K562 (cell line): ENCODE measurements around the gene APLF. TPM values are rescaled to one million over a fixed set of nuclear protein-coding genes. Genes with fewer than 3 reads are reported as not detected.

Experiments used
- ATAC-seq: fragments of 200-7000 bp; cut with Tn5 transposase; 3 replicates; pipeline ENCODE4 v1.9.1; 2020; ENCODE audit warnings: moderate library complexity
- BruUV-seq: library from RNA; stranded (reverse); fragments of 400-500 nt; replicated peaks from 2 replicates; lab custom pipeline; 2021; lab: Mats Ljungman, UMichigan
- CTCF ChIA-PET: fragments of 300-600 bp; formaldehyde crosslinking; extraction: SDS; loops from one replicate; lab custom pipeline; 2021; ENCODE audit warnings: low intra/inter-chr PET ratio; lab: Yijun Ruan, JAX
- POLR2A ChIA-PET: fragments of 300-600, 350-650 bp; sonication (Branson Sonifier 250); formaldehyde crosslinking; extraction: SDS; loops from one replicate; lab custom pipeline; 2021; ENCODE audit warnings: antibody characterized with exemption, inconsistent platforms; lab: Yijun Ruan, JAX
- DNase-seq, 4 experiments: peaks; one replicate each; pipeline versions ENCODE4 v3.0.0 to v3.0.0-alpha.2; 2011 to 2018; ENCODE audit warnings: low spot score in 3 of 4, mixed read lengths in 3 of 4; ENCODE audit errors: extremely low read depth in 1 of 4
- FAIRE-seq: peaks from 2 replicates; lab custom pipeline; 2011; peaks lifted over from hg19 to GRCh38; lab: Jason Lieb, UNC
- H2AFZ ChIP-seq: 2 replicates; pipeline ENCODE4 v1.6.0; 2011; ENCODE audit warnings: low read depth, low read length, control low read depth, inconsistent platforms
- H3K27ac ChIP-seq: fragments of 200-600 bp; 3 replicates; pipeline ENCODE4 v1.8.0; 2011; ENCODE audit warnings: low read depth, mild to moderate bottlenecking, control low read depth, inconsistent platforms, low read length, moderate library complexity, mixed read lengths; ENCODE audit errors: extremely low read depth
- H3K27me3 ChIP-seq, 2 experiments: fragments of 300-600 bp in 1 of 2; 2 replicates in 1 of 2; 3 replicates in 1 of 2; pipeline versions ENCODE4 v1.6.0 to v1.8.0; 2011; ENCODE audit warnings: inconsistent platforms in 2 of 2, low read length in 2 of 2, mild to moderate bottlenecking in 1 of 2, mixed read lengths in 1 of 2, moderate library complexity in 1 of 2; ENCODE audit not compliant: control insufficient read depth in 2 of 2, insufficient read depth in 2 of 2
- H3K36me3 ChIP-seq: fragments of 300-600 bp; 3 replicates; pipeline ENCODE4 v1.8.0; 2011; ENCODE audit warnings: mild to moderate bottlenecking, low read length, inconsistent platforms; ENCODE audit not compliant: control insufficient read depth, insufficient read depth
- H3K4me1 ChIP-seq, 2 experiments: fragments of 200-600 bp in 1 of 2; replicated peaks in 1 of 2; 2 replicates in 1 of 2; 3 replicates in 1 of 2; pipeline versions ENCODE4 v1.5.1 to v1.8.0; 2011; ENCODE audit warnings: inconsistent platforms in 2 of 2, low read length in 2 of 2, mild to moderate bottlenecking in 1 of 2, mixed read lengths in 1 of 2, moderate library complexity in 1 of 2; ENCODE audit not compliant: control insufficient read depth in 2 of 2, insufficient read depth in 2 of 2
- H3K4me2 ChIP-seq: 2 replicates; pipeline ENCODE4 v1.6.1; 2011; ENCODE audit warnings: low read length, control low read depth, inconsistent platforms, mixed read lengths; ENCODE audit not compliant: insufficient read depth
- H3K4me3 ChIP-seq: fragments of 200-600 bp; sonication (generic), shearing (Covaris generic); 2 replicates; pipeline ENCODE4 v1.5.1; 2016; ENCODE audit warnings: control low read depth, inconsistent platforms
- H3K79me2 ChIP-seq: fragments of 200-600 bp; 3 replicates; pipeline ENCODE4 v1.8.0; 2011; ENCODE audit warnings: low read length, inconsistent platforms; ENCODE audit not compliant: control insufficient read depth, insufficient read depth
- H3K9ac ChIP-seq, 2 experiments: 2 replicates each; pipeline versions ENCODE4 v1.6.0 to v1.6.1; 2011; ENCODE audit warnings: low read depth in 2 of 2, low read length in 2 of 2, control low read depth in 1 of 2, inconsistent platforms in 1 of 2, mild to moderate bottlenecking in 1 of 2, mixed read lengths in 1 of 2; ENCODE audit not compliant: insufficient read depth in 1 of 2
- H3K9me1 ChIP-seq: one replicate; pipeline ENCODE4 v1.6.0; 2011; ENCODE audit warnings: inconsistent platforms, mild to moderate bottlenecking, low read length, moderate library complexity; ENCODE audit not compliant: control insufficient read depth, insufficient read depth
- H3K9me3 ChIP-seq: replicated peaks from 2 replicates; pipeline ENCODE4 v1.5.1; 2011; ENCODE audit warnings: low read depth, low read length, inconsistent platforms; ENCODE audit not compliant: control insufficient read depth, insufficient read depth
- H4K20me1 ChIP-seq: replicated peaks from 2 replicates; pipeline ENCODE4 v1.6.1; 2011; ENCODE audit warnings: low read length, inconsistent platforms, mixed read lengths; ENCODE audit not compliant: control insufficient read depth, insufficient read depth
- BRF1 ChIP-seq: IDR thresholded peaks from 3 replicates; pipeline ENCODE4 v1.6.1; 2011; ENCODE audit warnings: borderline replicate concordance, mild to moderate bottlenecking; ENCODE audit not compliant: insufficient read length; ENCODE audit errors: extremely low read depth
- JUN ChIP-seq, 2 experiments: sonication (generic) in 1 of 2; formaldehyde crosslinking in 1 of 2; IDR thresholded peaks; 2 replicates each; pipeline versions ENCODE4 v1.6.1 to v1.8.0; 2012 to 2022; ENCODE audit warnings: borderline replicate concordance in 2 of 2, mild to moderate bottlenecking in 2 of 2, improper control_type of control experiment in 1 of 2, low read depth in 1 of 2, low read length in 1 of 2, missing genetic modification reagents in 1 of 2
- ZNF445 ChIP-seq: fragments of 250-450 bp; sonication (Bioruptor Pico); IDR thresholded peaks from 2 replicates; pipeline ENCODE4 v1.4.0; 2020; ENCODE audit warnings: low read depth, mild to moderate bottlenecking, moderate library complexity
- WGBS: fragments of 100-300 bp; shearing (Covaris generic); methylation state at CpG from one replicate; pipeline ENCODE4 v1.1.6; 2016; ENCODE audit warnings: low coverage, mixed read lengths; ENCODE audit not compliant: insufficient coverage; ENCODE audit errors: missing lambda C conversion rate; 5-methylcytosine and 5-hydroxymethylcytosine counted together
- in situ Hi-C: fragments of 300-500 bp; cut with MboI; formaldehyde crosslinking; loops from 4 replicates; pipeline ENCODE4 v1.15.0; 2018; ENCODE audit warnings: inconsistent platforms, mixed read lengths
- intact Hi-C: fragments of 100-400 bp; cut with micrococcal nuclease; formaldehyde crosslinking; loops from 2 replicates; pipeline ENCODE4 v1.14.2; 2022
- polyA plus RNA-seq, 8 experiments: library from polyadenylated mRNA; depleted of rRNA in 4 of 8; stranded (reverse) in 5 of 8; unstranded in 3 of 8; fragments of >200 nt; fragmentation: Nextera tagmentation in 2 of 8; fragmentation: Illumina TruSeq in 1 of 8; extraction: Ambion mirVana in 2 of 8; extraction: Trizol in 1 of 8; gene quantifications; 2 replicates each; pipeline versions ENCODE4 v1.2.1 to v1.2.3, GENCODE V29; 2011 to 2014; ENCODE audit warnings: inconsistent platforms in 1 of 8, missing spikeins in 1 of 8
- total RNA-seq, 7 experiments: library from RNA; depleted of rRNA in 6 of 7; stranded (reverse); fragments of >200 nt in 6 of 7; fragmentation: Illumina TruSeq in 2 of 7; extraction: Trizol in 2 of 7; gene quantifications; 2 replicates each; pipeline versions ENCODE4 v1.2.1 to v1.2.3, GENCODE V29; 2011 to 2021; ENCODE audit warnings: low replicate concordance in 1 of 7
- TF ChIP-seq, protein P1 (sequence below): sonication (generic); formaldehyde crosslinking; IDR thresholded peaks from 2 replicates; pipeline ENCODE4 v1.8.0; 2022; ENCODE audit warnings: mild to moderate bottlenecking, low read depth, missing genetic modification reagents
- TF ChIP-seq, protein P2 (sequence below): sonication (generic); formaldehyde crosslinking; IDR thresholded peaks from 2 replicates; pipeline ENCODE4 v1.8.0; 2022; ENCODE audit warnings: mild to moderate bottlenecking, missing genetic modification reagents, borderline replicate concordance
- TF ChIP-seq, protein P3 (sequence below): fragments of 450-650 bp; formaldehyde crosslinking; IDR thresholded peaks from 2 replicates; pipeline ENCODE4 v1.4.0; 2022; ENCODE audit warnings: missing genetic modification characterization
- TF ChIP-seq, protein P4 (sequence below), 2 experiments: fragments of 450-650 bp in 1 of 2; sonication (generic) in 1 of 2; formaldehyde crosslinking in 1 of 2; IDR thresholded peaks; 2 replicates each; pipeline versions ENCODE4 v1.7.1 to v1.9.0; 2016 to 2022; ENCODE audit warnings: inconsistent platforms in 1 of 2, mild to moderate bottlenecking in 1 of 2, missing genetic modification reagents in 1 of 2

APLF gene
- total and polyA plus RNA-seq, 9 of the 15 experiments (the other 6 are each of a cell fraction or from before 2014, with no cell fraction given), result 0.07 to 1.1 (median 0.71) TPM

DNA sequence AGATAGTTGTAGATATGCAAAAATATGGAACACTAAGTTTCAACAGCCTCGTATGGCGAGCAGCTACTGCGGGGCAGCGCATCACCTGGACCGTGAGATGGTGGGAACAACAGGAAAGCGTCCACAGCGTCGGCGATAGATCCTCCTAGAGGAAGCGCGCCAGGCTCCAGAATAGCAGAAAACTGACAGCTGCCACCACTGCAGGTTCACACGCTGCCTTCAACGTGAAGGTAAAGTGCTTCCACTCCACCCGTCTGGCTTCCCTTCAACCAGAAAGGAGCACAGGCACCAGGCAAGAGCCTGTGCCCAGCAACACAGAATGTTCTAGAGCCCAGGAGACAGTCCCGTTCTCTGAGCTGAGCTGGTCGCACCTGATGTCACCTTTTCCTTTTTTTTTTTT is 20.3 kb upstream of the APLF start:
- Histone ChIP-seq H3K27me3 (no peaks in the 10 kb centered on the region), H3K4me1 (no peaks in the 10 kb centered on the region), H3K27ac (no peak overlapping the region), H3K79me2 (no peaks in the 10 kb centered on the region), H3K9ac (no peak overlapping the region), H4K20me1 (no peaks in the 10 kb centered on the region), H3K36me3 (no peaks in the 10 kb centered on the region), H3K4me3 (no peak overlapping the region), H2AFZ (no peak overlapping the region), H3K9me1 (no peaks in the 10 kb centered on the region), H3K4me2 (no peak overlapping the region), H3K9me3 (peaks cover 6% of the 10 kb centered on the region)
- ChIA-PET CTCF (no interaction called here), POLR2A (no interaction called here)
- 90% methylated on average over 16 of the region's 16 CpGs for WGBS
- no peak for FAIRE-seq
- in situ Hi-C loops (no loop called here), intact Hi-C loops (no loop called here)
- no peak for ATAC-seq
- no TSS peak for BruUV-seq
- DNase-seq, result no peak
- TF ChIP-seq BRF1 (no peak), ZNF445 (no peak), JUN (IDR thresholded peaks at IDR 0.05; ENCODE audit: borderline replicate concordance, low read depth, low read length) (no peak), JUN (CRISPR knock-in tag; IDR thresholded peaks at IDR 0.05; ENCODE audit: borderline replicate concordance) (no peak)
- TF ChIP-seq, protein P1, sequence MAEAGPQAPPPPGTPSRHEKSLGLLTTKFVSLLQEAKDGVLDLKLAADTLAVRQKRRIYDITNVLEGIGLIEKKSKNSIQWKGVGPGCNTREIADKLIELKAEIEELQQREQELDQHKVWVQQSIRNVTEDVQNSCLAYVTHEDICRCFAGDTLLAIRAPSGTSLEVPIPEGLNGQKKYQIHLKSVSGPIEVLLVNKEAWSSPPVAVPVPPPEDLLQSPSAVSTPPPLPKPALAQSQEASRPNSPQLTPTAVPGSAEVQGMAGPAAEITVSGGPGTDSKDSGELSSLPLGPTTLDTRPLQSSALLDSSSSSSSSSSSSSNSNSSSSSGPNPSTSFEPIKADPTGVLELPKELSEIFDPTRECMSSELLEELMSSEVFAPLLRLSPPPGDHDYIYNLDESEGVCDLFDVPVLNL (CRISPR knock-in tag), result no peak
- TF ChIP-seq, protein P2, sequence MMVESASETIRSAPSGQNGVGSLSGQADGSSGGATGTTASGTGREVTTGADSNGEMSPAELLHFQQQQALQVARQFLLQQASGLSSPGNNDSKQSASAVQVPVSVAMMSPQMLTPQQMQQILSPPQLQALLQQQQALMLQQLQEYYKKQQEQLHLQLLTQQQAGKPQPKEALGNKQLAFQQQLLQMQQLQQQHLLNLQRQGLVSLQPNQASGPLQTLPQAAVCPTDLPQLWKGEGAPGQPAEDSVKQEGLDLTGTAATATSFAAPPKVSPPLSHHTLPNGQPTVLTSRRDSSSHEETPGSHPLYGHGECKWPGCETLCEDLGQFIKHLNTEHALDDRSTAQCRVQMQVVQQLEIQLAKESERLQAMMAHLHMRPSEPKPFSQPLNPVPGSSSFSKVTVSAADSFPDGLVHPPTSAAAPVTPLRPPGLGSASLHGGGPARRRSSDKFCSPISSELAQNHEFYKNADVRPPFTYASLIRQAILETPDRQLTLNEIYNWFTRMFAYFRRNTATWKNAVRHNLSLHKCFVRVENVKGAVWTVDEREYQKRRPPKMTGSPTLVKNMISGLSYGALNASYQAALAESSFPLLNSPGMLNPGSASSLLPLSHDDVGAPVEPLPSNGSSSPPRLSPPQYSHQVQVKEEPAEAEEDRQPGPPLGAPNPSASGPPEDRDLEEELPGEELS (CRISPR knock-in tag), result no peak
- TF ChIP-seq, protein P3, sequence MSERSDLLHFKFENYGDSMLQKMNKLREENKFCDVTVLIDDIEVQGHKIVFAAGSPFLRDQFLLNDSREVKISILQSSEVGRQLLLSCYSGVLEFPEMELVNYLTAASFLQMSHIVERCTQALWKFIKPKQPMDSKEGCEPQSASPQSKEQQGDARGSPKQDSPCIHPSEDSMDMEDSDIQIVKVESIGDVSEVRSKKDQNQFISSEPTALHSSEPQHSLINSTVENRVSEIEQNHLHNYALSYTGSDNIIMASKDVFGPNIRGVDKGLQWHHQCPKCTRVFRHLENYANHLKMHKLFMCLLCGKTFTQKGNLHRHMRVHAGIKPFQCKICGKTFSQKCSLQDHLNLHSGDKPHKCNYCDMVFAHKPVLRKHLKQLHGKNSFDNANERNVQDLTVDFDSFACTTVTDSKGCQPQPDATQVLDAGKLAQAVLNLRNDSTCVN (CRISPR knock-in tag), result no peak
- TF ChIP-seq, protein P4, sequence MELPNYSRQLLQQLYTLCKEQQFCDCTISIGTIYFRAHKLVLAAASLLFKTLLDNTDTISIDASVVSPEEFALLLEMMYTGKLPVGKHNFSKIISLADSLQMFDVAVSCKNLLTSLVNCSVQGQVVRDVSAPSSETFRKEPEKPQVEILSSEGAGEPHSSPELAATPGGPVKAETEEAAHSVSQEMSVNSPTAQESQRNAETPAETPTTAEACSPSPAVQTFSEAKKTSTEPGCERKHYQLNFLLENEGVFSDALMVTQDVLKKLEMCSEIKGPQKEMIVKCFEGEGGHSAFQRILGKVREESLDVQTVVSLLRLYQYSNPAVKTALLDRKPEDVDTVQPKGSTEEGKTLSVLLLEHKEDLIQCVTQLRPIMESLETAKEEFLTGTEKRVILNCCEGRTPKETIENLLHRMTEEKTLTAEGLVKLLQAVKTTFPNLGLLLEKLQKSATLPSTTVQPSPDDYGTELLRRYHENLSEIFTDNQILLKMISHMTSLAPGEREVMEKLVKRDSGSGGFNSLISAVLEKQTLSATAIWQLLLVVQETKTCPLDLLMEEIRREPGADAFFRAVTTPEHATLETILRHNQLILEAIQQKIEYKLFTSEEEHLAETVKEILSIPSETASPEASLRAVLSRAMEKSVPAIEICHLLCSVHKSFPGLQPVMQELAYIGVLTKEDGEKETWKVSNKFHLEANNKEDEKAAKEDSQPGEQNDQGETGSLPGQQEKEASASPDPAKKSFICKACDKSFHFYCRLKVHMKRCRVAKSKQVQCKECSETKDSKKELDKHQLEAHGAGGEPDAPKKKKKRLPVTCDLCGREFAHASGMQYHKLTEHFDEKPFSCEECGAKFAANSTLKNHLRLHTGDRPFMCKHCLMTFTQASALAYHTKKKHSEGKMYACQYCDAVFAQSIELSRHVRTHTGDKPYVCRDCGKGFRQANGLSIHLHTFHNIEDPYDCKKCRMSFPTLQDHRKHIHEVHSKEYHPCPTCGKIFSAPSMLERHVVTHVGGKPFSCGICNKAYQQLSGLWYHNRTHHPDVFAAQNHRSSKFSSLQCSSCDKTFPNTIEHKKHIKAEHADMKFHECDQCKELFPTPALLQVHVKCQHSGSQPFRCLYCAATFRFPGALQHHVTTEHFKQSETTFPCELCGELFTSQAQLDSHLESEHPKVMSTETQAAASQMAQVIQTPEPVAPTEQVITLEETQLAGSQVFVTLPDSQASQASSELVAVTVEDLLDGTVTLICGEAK (IDR thresholded peaks at IDR 0.05), result no peak
- TF ChIP-seq, protein P4 (CRISPR knock-in tag; IDR thresholded peaks at IDR 0.05), result no peak
